Memory B cell (primary cell): Measurements from ENCODE around the gene TNS3.

ENCODE experiments used
- ATAC-seq: fragments of 150-1000 bp; cut with Tn5 transposase; 2 replicates; pipeline ENCODE4 v1.10.0; 2021; ENCODE audit warnings: low read depth, mild to moderate bottlenecking, moderate library complexity
- DNase-seq, 2 donors: peaks; one replicate each; pipeline ENCODE4 v3.0.0; 2022; ENCODE audit warnings: low spot score in 2 of 2
- H3K27ac Mint-ChIP-seq: one replicate; pipeline ENCODE4 v1.8.0; 2022; ENCODE audit warnings: mild to moderate bottlenecking, moderate library complexity, mixed read lengths
- H3K27me3 Mint-ChIP-seq: one replicate; pipeline ENCODE4 v1.8.0; 2022; ENCODE audit warnings: mixed read lengths
- H3K36me3 Mint-ChIP-seq: one replicate; pipeline ENCODE4 v1.8.0; 2022; ENCODE audit warnings: mild to moderate bottlenecking, mixed read lengths
- H3K4me1 Mint-ChIP-seq: one replicate; pipeline ENCODE4 v1.8.0; 2022; ENCODE audit warnings: mixed read lengths
- H3K4me3 Mint-ChIP-seq: one replicate; pipeline ENCODE4 v1.8.0; 2022; ENCODE audit warnings: mild to moderate bottlenecking, moderate library complexity, mixed read lengths
- H3K9me3 Mint-ChIP-seq: one replicate; pipeline ENCODE4 v1.8.0; 2022; ENCODE audit warnings: mixed read lengths

TNS3 gene

DNA sequence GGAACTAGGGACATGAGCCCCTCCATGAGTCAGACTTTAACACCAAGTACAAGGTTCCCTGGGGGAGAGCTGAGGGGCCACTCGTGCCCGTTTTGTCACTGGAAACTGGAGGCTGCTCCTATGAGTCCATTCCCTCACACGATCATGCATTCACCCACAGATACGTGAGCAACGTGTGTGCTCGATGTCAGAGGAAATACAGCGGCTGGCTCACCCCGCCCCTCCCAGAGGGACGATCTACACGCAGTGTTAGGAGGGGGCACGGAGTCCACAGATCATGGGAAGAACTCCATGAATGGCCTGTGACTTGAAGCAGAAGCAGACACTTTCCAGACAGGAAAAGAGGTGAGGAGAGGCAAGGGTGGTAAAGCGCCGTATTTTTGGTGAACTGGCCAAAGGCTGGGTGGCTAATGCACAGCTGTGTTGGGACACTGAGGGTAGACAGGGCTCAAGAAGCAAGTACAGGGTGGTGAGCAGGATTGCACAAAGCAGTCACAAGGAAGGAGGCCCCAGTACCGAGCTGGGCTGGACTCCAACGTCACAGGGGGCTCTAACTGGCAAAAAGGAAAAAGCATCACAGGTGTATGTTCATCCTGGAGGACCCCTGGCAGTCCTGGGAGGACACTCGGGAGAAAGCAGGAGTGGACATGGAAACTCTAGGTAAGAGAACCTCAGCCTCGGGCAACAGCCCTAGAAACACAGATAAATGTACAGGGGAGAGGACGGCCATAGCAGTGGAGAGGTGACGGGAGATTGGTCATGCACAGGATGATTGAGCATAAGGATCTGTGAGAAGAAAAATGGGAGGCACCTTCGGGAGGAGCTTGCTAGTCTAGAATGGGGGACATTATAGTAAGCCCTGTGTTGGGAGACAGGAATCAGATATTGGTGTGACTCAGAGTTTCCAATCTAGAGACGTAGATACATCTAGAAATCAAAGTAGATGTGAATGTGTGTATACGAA, 41.2 kb downstream of the TNS3 start:
- Mint-ChIP-seq H3K27me3 (no peaks in the 10 kb centered on the region), H3K27ac (no peak overlapping the region), H3K4me3 (peak overlapping the region; percentile 16), H3K36me3 (peaks cover 8% of the 10 kb centered on the region), H3K9me3 (no peaks in the 10 kb centered on the region), H3K4me1 (peaks cover 41% of the 10 kb centered on the region)
- peak; percentile 19 for ATAC-seq
- DNase-seq, result no peak

DNA sequence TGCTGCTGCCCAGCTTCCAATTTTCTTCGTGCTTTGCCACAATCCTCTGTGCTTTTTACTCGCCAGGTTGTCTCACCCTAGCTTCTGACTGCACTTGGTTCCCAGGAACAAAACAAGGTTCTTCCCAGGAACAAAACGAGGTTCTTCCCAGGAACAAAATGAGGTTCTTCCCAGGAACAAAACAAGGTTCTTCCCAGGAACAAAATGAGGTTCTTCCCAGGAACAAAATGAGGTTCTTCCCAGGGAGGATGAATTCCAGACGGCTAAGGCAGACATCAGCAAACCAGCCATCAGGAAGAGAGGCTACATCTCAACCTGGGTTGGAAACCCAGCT, 41.9 kb downstream of the TNS3 start:
- Mint-ChIP-seq H3K27ac (no peak overlapping the region), H3K4me3 (no peak overlapping the region), H3K4me1 (peaks cover 41% of the 10 kb centered on the region), H3K9me3 (no peaks in the 10 kb centered on the region), H3K36me3 (peaks cover 8% of the 10 kb centered on the region), H3K27me3 (no peaks in the 10 kb centered on the region)
- ATAC-seq (no peak), DNase-seq (no peak)

DNA sequence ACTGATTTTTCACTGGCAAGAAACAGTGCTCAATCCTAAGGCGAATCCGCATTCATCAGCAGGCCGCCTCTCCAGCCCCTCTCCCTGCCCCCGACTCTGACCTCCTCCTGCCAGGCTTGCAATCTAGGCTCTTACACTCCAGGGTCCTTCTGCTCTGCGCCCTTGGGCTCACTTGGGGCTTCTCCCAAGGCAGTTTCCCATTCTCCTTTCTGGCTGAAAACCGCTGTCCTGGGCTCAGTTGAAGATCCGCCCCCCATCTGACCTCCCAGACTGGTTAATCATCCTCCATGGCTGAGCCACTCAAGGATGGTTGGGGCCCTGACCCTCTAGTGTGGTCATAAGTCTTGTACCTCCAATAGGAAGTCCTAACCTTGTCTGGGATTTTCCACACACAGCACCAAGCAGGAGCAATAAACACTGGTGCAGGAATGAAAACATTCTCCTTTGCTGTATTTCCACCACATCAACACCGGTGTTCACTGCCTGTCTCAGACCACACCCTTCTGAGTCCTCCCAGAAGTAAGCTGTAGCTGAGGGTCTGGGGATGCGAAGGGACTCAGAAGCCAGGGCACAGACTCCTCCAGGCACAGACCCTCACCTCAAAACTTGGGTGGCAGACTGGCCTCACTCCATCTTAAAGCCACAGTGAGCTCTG, 42.4 kb downstream of the TNS3 start:
- no peak overlapping the region for H3K27ac Mint-ChIP-seq
- ATAC-seq, result no peak

DNA sequence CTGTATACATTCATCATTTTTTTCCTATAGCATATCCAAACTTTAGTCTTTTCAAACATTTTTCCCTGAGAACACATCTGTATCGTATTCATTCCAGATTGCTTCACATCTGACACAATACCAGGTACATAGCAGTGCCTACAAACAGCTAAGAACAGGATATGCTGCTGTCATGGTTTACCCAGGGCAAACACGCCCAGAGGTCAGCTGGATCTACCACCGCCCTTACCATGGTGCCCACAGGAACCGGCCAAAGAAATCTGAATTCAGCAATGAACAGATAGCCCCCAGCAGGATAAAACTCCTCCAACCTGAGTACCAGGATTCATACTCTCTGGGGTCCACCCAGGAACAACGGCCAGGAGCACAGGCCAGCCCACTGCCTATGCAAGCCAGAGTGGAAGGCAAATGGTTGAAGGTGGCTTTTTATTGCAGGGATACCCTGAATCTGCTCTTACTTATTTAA, 43.0 kb downstream of the TNS3 start:
- H3K4me1 Mint-ChIP-seq, result peaks cover 33% of the 10 kb centered on the region
- H3K27me3 Mint-ChIP-seq, result no peaks in the 10 kb centered on the region
- no peaks in the 10 kb centered on the region for H3K9me3 Mint-ChIP-seq
- ATAC-seq, result no peak
- no peak overlapping the region for H3K4me3 Mint-ChIP-seq
- no peak for DNase-seq
- no peak overlapping the region for H3K27ac Mint-ChIP-seq
- H3K36me3 Mint-ChIP-seq, result peaks cover 8% of the 10 kb centered on the region

More for the DNA sequence above, 42.4 kb downstream of the TNS3 start:
- no peaks in the 10 kb centered on the region for H3K27me3 Mint-ChIP-seq
- no peaks in the 10 kb centered on the region for H3K9me3 Mint-ChIP-seq
- no peak overlapping the region for H3K4me3 Mint-ChIP-seq
- no peak for DNase-seq
- H3K36me3 Mint-ChIP-seq, result peaks cover 8% of the 10 kb centered on the region
- peaks cover 39% of the 10 kb centered on the region for H3K4me1 Mint-ChIP-seq

DNA sequence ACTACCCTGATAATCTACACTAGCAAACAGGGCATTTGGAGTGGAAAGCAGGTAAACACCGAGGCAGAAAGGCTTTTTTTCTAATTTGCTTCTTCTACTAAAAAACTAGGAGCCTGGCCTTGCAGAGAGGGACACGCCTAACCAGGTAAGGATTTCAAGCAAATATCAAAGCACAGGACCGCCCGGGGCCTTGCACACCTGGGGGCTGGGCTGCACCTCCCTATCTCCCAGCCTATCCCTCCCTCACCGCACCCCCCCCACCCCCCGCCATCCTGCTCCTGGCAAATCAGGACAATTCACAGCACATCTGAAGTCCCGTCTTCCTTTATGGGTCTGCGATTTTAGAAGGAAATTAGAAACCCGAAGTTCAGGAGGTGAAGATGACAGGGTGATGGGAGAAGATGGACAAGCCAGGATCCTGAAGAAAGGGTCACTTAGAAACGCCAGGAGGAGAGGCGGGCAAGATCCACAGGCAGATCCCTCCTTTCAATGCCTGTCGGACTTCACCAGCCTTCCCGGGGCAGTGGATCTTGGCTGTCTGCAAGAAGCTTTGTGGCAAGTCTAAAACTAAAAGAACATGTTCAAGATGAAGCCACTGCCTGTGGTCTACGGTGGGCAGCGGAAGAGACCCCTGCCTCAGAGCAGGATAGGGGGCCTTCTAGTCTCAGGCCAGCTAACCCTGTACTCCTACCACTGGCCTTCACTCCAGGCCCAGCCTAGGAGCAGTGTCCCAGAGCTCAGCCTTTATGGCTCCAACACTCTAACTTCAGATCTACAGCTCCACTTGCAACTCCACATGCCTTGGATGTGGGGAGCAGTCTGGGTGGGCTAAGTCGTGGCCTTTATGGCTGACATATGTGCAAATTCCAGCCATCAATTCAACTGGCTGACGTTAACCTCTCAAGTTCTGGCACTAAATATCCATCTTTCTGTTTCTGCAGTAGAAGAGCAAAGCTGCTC, 43.9 kb downstream of the TNS3 start:
- Mint-ChIP-seq H3K36me3 (peaks cover 12% of the 10 kb centered on the region), H3K4me1 (peaks cover 24% of the 10 kb centered on the region), H3K9me3 (no peaks in the 10 kb centered on the region), H3K4me3 (no peak overlapping the region), H3K27ac (no peak overlapping the region), H3K27me3 (no peaks in the 10 kb centered on the region)
- ATAC-seq (no peak), DNase-seq (no peak)

DNA sequence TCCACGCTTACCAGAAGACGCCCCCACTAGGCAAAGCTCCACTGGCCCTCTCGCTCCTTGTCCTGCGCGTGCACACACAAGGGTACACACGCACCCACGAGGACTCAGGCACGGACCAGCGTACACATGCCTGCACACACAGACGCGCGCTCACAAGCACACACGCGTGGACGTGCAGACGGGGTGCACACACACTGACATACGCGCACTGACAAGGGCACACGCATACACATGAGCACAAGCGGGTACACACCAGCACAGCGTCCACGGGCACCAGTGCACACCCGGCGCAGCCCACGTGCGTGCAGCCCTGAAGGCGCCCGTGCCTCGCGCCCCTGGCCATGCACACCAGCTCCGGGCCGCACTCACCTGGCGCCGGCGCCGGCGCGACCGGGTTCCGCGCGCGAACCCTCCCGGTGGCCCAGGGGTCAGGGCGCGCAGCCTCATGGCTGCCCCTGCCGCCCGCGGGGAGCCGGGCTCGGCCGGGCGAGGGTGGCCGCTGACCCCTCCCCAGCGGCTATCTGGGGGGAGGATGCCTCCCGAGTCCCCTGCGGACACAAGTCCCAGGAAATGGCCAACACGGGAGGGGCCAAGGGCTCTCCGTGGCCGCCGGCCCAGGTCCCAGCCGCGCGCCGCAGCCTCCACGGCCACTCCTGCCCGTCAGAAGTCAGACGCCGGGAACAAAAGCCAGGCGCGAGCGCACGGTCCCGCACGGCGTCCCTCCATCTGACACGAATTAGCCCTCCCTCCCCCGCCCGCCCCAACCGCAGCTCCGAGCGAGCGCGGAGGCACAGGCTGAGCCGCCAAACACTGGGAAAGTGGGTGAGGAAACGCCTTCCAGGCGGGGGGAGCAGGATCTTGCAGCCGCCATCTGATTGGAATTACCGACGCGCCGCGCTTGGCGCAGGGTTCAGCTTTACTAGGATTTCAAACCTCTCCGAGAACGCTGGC, 45.0 kb downstream of the TNS3 start:
- no peak for DNase-seq
- H3K9me3 Mint-ChIP-seq, result no peaks in the 10 kb centered on the region
- H3K27ac Mint-ChIP-seq, result no peak overlapping the region
- peak overlapping the region; percentile 29 for H3K4me3 Mint-ChIP-seq
- H3K27me3 Mint-ChIP-seq, result no peaks in the 10 kb centered on the region
- peaks cover 16% of the 10 kb centered on the region for H3K36me3 Mint-ChIP-seq
- no peak for ATAC-seq
- peaks cover 27% of the 10 kb centered on the region for H3K4me1 Mint-ChIP-seq

DNA sequence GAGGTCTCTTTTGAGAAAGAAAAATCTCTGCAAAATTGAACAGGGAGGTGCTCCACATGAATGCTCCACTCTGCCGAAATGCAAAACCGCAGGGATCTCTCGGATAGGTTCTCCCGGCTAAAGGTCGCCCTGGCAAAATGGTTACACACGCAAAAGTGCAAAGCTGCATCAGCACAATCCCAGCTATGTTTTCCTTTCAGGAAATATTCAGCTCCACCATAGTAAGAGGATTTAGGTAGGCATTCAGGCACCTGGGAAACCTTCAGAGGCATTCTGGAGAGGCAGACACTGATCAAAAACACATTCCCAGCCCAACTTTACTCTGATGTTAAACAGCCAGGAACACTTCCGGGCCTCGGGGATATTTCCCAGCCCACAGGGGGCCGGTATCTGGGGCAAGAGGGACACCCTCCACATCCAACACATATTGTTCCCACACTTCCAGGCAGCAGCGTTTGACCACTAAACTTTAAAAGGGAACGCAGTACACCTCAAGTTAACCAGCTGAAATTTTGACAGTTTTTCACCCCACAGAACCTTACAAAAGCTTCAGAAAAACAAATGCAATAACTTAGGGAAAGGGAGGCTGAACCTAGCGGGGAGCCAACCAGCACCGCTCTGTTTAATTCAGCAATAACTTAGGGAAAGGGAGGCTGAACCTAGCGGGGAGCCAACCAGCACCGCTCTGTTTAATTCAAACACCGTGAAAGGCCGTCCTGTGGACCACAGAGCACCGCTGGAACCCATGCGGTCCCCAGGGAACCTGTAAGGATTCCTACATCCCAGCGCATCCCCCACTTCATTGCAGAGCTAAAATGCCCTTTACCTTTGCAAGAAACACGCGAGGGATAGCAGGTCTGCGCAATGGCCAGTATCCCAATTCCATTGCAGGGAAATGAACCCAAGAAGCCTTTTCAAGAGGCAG, 45.9 kb downstream of the TNS3 start:
- no peak overlapping the region for H3K27ac Mint-ChIP-seq

DNA sequence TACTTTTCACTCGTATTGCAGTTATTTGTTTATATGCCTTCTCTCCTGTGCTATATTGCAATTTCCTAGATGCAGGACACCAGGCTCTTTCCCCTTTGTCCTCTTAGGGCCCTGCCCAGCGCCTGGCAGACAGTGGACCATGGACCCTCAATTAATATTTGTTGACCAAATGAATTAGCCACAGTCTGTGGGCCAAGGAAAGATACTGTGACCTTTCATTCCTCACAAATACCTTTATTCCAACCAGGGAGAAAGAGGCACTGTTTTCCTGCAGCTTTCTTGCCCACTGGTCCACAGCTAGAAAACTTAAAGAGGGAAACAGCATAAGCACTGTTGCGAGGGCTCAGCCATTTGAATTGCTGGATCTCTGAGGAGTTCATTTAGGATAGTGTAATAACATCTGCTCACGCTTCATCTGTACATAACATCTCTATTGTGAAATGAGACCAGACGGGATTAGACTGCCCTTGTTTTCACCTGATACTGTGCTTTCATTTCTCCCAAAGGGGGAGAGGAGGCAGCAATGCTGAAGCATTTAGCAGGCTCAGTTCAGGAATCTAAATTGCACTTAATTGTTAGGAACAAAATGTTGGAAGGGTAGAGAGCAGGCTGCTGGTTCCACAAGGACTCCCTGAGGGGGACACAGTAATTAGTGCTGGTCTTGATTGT, 46.7 kb downstream of the TNS3 start:
- Mint-ChIP-seq H3K27me3 (no peaks in the 10 kb centered on the region), H3K27ac (no peak overlapping the region), H3K4me1 (peaks cover 19% of the 10 kb centered on the region), H3K4me3 (no peak overlapping the region), H3K36me3 (peaks cover 9% of the 10 kb centered on the region), H3K9me3 (no peaks in the 10 kb centered on the region)
- no peak for DNase-seq
- ATAC-seq, result no peak

More for the DNA sequence above, 45.9 kb downstream of the TNS3 start:
- H3K27me3 Mint-ChIP-seq, result no peaks in the 10 kb centered on the region
- no peak for DNase-seq
- H3K4me3 Mint-ChIP-seq, result peak overlapping the region; percentile 29
- H3K4me1 Mint-ChIP-seq, result peaks cover 26% of the 10 kb centered on the region
- no peak for ATAC-seq
- H3K9me3 Mint-ChIP-seq, result no peaks in the 10 kb centered on the region
- peaks cover 13% of the 10 kb centered on the region for H3K36me3 Mint-ChIP-seq

DNA sequence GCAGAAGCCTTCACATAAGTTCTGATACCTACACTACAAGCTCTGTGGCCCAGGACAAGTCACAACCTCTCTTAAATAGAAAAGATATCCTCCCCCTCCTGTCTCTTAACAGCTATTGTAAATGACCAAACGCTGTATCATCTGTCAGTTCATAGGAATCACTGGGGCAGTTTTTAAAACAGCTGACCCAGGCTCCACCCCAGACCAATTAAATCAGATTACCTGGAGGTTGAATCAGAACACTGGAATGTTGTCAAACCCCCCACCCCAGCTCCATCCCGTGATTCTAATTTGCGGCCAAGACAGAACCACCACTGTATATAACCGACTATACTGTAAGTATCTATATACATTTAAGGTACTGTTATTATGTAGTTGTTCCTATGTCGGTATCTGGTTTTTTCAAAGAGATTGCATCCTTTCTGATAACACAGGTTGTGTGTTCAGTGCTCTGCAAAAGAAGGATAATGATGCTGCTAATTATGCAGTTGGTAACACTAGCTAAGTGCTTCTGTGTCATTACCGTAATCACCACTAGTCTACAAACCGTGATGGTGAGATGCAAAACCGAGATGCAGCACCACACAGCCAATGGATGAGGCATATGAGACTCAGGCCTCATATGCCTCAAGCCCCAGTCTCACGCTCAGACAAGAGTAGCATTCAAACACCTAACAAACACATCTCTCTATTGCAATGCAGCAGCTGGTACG, 47.4 kb downstream of the TNS3 start:
- DNase-seq (no peak), ATAC-seq (no peak)
- H3K4me1 Mint-ChIP-seq, result peaks cover 21% of the 10 kb centered on the region
- H3K4me3 Mint-ChIP-seq, result no peak overlapping the region
- no peaks in the 10 kb centered on the region for H3K27me3 Mint-ChIP-seq
- peaks cover 12% of the 10 kb centered on the region for H3K36me3 Mint-ChIP-seq
- no peaks in the 10 kb centered on the region for H3K9me3 Mint-ChIP-seq
- H3K27ac Mint-ChIP-seq, result no peak overlapping the region

DNA sequence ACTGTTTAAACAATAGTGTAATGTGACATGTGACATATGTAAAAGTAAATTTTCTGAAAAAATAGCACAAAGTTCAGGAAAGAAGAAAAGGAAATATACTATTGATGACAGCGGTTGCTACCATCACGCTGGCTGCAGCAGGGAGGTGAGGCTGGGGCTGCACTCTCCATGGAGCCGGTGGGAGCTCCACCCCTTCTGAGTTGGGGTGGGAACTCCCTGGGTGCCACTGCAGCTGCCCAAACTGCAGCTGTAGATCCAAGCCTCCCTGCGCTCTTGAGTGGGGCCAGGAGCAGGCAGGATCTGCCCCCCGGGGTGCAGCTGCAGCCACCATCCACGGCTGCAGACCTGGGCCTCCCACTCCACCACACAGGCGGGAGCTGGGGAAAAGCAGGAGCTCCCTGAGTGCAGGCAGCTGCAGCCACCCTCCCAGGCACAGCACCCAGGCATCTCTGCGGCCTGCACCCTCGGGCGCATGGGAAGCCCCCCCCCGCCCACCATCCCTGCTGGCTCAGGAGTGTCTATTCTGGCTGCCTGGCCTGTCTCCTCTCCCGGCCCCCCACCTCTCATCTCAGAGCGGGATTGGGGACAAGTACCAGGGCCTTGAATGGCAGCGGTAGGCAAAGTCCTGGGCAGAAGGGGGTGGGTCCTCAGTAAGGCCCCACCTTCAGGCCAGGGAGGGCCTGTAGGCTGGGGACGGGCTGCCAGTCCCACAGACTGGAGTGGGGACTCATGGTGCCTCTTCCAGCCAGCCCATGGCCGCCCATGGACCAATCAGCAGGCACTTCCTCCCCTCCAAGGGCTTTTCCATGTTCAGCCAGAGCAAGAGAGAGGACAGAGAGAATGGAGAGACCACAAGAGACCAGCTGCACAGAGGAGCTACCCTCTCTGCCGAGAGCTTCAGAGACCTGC, 50.1 kb downstream of the TNS3 start:
- ATAC-seq, result no peak
- DNase-seq, result no peak
- H3K4me1 Mint-ChIP-seq, result peaks cover 13% of the 10 kb centered on the region
- no peaks in the 10 kb centered on the region for H3K27me3 Mint-ChIP-seq
- H3K4me3 Mint-ChIP-seq, result no peak overlapping the region
- no peaks in the 10 kb centered on the region for H3K9me3 Mint-ChIP-seq
- H3K36me3 Mint-ChIP-seq, result peaks cover 18% of the 10 kb centered on the region
- H3K27ac Mint-ChIP-seq, result no peak overlapping the region
